HCT116 (cell line): ENCODE data around the gene B3GALT6. TPM values are rescaled to one million over a fixed set of nuclear protein-coding genes. Genes with fewer than 3 reads are reported as not detected.
A peak's percentile ranks its signal among the peaks of the same experiment; 100 is the strongest.

Experiments
- ATAC-seq: fragments of 200-7000 bp; cut with Tn5 transposase; 2 replicates; pipeline ENCODE4 v1.9.1; 2020; ENCODE audit warnings: mild to moderate bottlenecking, moderate library complexity
- BruUV-seq: library from RNA; stranded (reverse); fragments of 400-500 nt; replicated peaks from 2 replicates; lab custom pipeline; 2021; lab: Mats Ljungman, UMichigan
- CTCF ChIA-PET: fragments of 300-600 bp; sonication (Branson Sonifier 250); formaldehyde crosslinking; loops from one replicate; lab custom pipeline; 2021; ENCODE audit warnings: antibody characterized with exemption; lab: Charles Lee
- POLR2A ChIA-PET: fragments of 300-600, 350-600 bp; sonication (Branson Sonifier 250); formaldehyde crosslinking; loops from one replicate; lab custom pipeline; 2021; ENCODE audit warnings: antibody characterized with exemption; lab: Charles Lee
- RAD21 ChIA-PET, 2 experiments: fragments of 300-600 bp; sonication (Branson Sonifier 250); formaldehyde crosslinking; loops; one replicate each; lab custom pipeline; 2023; ENCODE audit warnings: low total read pairs in 2 of 2; ENCODE audit not compliant: uncharacterized antibody in 2 of 2, unreplicated experiment in 2 of 2, low non-redundant PET in 1 of 2; lab: Charles Lee
- DNase-seq: peaks from one replicate; pipeline ENCODE4 v3.0.0-alpha.2; 2010; ENCODE audit warnings: low read depth, low spot score
- H2AFZ ChIP-seq: fragments of 200-600 bp; shearing (Covaris generic), sonication (generic); 2 replicates; pipeline ENCODE4 v1.6.1; 2017; ENCODE audit warnings: low read depth, mixed run types, mixed read lengths, antibody characterized with exemption, low read length; ENCODE audit not compliant: poor library complexity, severe bottlenecking
- H3K27ac ChIP-seq: 2 replicates; pipeline ENCODE4 v1.5.1; 2012; ENCODE audit warnings: low read depth, low read length
- H3K27me3 ChIP-seq: fragments of 200-600 bp; sonication (generic); 2 replicates; pipeline ENCODE4 v1.6.1; 2016; ENCODE audit warnings: mixed run types, low read length, mixed read lengths; ENCODE audit not compliant: insufficient read depth
- H3K36me3 ChIP-seq, 2 experiments: fragments of 200-500 bp in 1 of 2; fragments of 200-600 bp in 1 of 2; sonication (Bioruptor generic) in 1 of 2; sonication (generic) in 1 of 2; 2 replicates each; pipeline versions ENCODE4 v1.5.1 to v1.6.1; 2014 to 2016; ENCODE audit warnings: low read length in 2 of 2, inconsistent platforms in 1 of 2, mixed read lengths in 1 of 2, mixed run types in 1 of 2; ENCODE audit not compliant: insufficient read depth in 2 of 2, control insufficient read depth in 1 of 2
- H3K4me1 ChIP-seq, 2 experiments: fragments of 200-600 bp in 1 of 2; sonication (generic) in 1 of 2; 2 replicates each; pipeline versions ENCODE4 v1.5.1 to v1.6.1; 2012 to 2017; ENCODE audit warnings: low read length in 2 of 2, inconsistent platforms in 1 of 2, mild to moderate bottlenecking in 1 of 2, mixed read lengths in 1 of 2, mixed run types in 1 of 2, moderate library complexity in 1 of 2; ENCODE audit not compliant: insufficient read depth in 2 of 2, control insufficient read depth in 1 of 2
- H3K4me2 ChIP-seq: fragments of 200-600 bp; sonication (generic); 2 replicates; pipeline ENCODE4 v1.6.1; 2017; ENCODE audit warnings: mixed run types, low read length, mixed read lengths
- H3K4me3 ChIP-seq, 2 experiments: fragments of 200-600 bp in 1 of 2; sonication (generic) in 1 of 2; replicated peaks in 1 of 2; 2 replicates each; pipeline ENCODE4 v1.5.1; 2011 to 2016; ENCODE audit warnings: low read length in 2 of 2, control low read depth in 1 of 2, low read depth in 1 of 2, mild to moderate bottlenecking in 1 of 2, mixed read lengths in 1 of 2, mixed run types in 1 of 2
- H3K79me2 ChIP-seq: fragments of 200-600 bp; sonication (generic); 2 replicates; pipeline ENCODE4 v1.6.1; 2017; ENCODE audit warnings: mild to moderate bottlenecking, mixed run types, low read length, moderate library complexity, mixed read lengths; ENCODE audit not compliant: insufficient read depth
- H3K9ac ChIP-seq: fragments of 200-600 bp; sonication (generic); 2 replicates; pipeline ENCODE4 v1.6.1; 2016; ENCODE audit warnings: low read length, mixed read lengths
- H3K9me2 ChIP-seq: fragments of 200-600 bp; sonication (generic), shearing (Covaris generic); 2 replicates; pipeline ENCODE4 v1.6.1; 2017; ENCODE audit warnings: mixed run types, mild to moderate bottlenecking, moderate library complexity; ENCODE audit not compliant: insufficient read depth
- H3K9me3 ChIP-seq, 2 experiments: fragments of 200-500 bp in 1 of 2; fragments of 200-600 bp in 1 of 2; sonication (Bioruptor generic) in 1 of 2; sonication (generic) in 1 of 2; 2 replicates each; pipeline ENCODE4 v1.6.1; 2014 to 2017; ENCODE audit warnings: low read length in 2 of 2, mixed read lengths in 2 of 2, inconsistent platforms in 1 of 2, low read depth in 1 of 2, mild to moderate bottlenecking in 1 of 2, mixed run types in 1 of 2, moderate library complexity in 1 of 2; ENCODE audit not compliant: control insufficient read depth in 1 of 2, insufficient read depth in 1 of 2
- H4K20me1 ChIP-seq: fragments of 200-600 bp; sonication (generic), shearing (Covaris generic); 2 replicates; pipeline ENCODE4 v1.6.1; 2017; ENCODE audit warnings: mixed run types, mild to moderate bottlenecking, moderate library complexity; ENCODE audit not compliant: insufficient read depth
- CBX3 ChIP-seq: IDR thresholded peaks from 2 replicates; pipeline ENCODE4 v1.6.1; 2012; ENCODE audit warnings: low read depth
- CEBPB ChIP-seq: IDR thresholded peaks from 2 replicates; pipeline ENCODE4 v1.6.1; 2012; ENCODE audit warnings: low read depth
- ELF1 ChIP-seq: IDR thresholded peaks from 2 replicates; pipeline ENCODE4 v1.6.1; 2012; ENCODE audit warnings: low read depth, borderline replicate concordance
- EZH2 ChIP-seq: fragments of 200-600 bp; sonication (generic); IDR thresholded peaks from 2 replicates; pipeline ENCODE4 v1.6.1; 2017; ENCODE audit warnings: antibody characterized with exemption, mixed run types
- JUND ChIP-seq: IDR thresholded peaks from 2 replicates; pipeline ENCODE4 v1.6.1; 2012
- intact Hi-C: fragments of 100-400 bp; cut with micrococcal nuclease; formaldehyde crosslinking; loops from 2 replicates; pipeline ENCODE4 v1.10.0; 2022
- total RNA-seq: library from RNA; stranded (reverse); gene quantifications from one replicate; pipeline ENCODE4 v1.2.1, GENCODE V29; 2021; ENCODE audit not compliant: unreplicated experiment
- TF ChIP-seq, protein P1 (sequence below), 3 experiments: fragments of 200-600 bp in 1 of 3; sonication (generic) in 1 of 3; IDR thresholded peaks in 2 of 3; conservative IDR thresholded peaks in 1 of 3; 2 replicates each; pipeline ENCODE4 v1.5.1; 2012 to 2017; ENCODE audit warnings: low read depth in 2 of 3, low read length in 2 of 3, antibody characterized with exemption in 1 of 3, borderline replicate concordance in 1 of 3, control low read depth in 1 of 3, mild to moderate bottlenecking in 1 of 3, mixed read lengths in 1 of 3, mixed run types in 1 of 3, moderate library complexity in 1 of 3; ENCODE audit not compliant: insufficient read depth in 1 of 3
- TF ChIP-seq, protein P2 (sequence below): IDR thresholded peaks from 2 replicates; pipeline ENCODE4 v1.6.1; 2012; ENCODE audit warnings: low read depth
- TF ChIP-seq, protein P3 (sequence below): IDR thresholded peaks from 2 replicates; pipeline ENCODE4 v1.6.1; 2012

Gene B3GALT6
- total RNA-seq, 1 experiment from 2014 or later = 16.3 TPM

DNA sequence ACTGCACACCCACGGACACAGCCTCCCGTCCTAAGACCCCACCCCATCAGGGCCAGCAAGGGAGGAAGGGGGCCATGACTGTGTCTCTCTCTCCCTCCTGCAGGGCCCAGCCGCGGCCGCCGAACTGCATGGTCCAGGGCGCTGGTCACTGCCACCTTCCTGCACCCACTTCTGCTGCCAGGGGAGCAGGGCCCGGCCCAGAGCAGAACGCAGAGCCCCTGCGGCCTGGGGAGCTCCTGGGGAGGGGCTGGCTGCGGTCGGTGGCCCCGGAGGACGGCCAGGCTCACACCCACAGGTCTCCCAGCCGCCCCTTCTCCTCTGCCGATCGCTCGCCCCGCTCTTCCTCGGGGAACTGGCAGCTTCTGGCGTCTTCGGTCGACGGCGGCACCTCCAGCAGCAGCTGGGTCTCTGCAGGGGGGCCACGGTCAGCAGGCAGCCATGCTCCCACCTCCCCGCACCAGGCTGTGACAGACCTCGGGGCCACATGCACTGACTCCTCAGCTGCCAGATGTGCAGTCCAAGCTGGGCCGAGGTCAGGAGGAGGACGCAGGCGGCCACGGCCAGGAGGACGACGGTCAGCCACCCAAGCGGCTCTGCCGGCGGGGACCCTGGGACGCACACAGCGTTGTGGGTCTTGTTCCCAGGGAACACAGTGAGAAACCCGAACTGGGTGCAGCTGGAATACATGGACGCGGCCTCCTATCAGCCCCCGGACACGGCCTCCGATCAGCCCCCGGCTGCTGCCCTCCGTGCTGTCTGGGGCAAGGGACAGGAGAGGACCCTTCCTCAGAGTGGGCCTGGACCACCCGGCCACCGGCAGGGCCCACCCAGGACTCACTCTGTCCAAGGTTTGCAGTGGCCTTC is 28.2 kb upstream of the B3GALT6 start (continued):
- TF ChIP-seq, protein P1, sequence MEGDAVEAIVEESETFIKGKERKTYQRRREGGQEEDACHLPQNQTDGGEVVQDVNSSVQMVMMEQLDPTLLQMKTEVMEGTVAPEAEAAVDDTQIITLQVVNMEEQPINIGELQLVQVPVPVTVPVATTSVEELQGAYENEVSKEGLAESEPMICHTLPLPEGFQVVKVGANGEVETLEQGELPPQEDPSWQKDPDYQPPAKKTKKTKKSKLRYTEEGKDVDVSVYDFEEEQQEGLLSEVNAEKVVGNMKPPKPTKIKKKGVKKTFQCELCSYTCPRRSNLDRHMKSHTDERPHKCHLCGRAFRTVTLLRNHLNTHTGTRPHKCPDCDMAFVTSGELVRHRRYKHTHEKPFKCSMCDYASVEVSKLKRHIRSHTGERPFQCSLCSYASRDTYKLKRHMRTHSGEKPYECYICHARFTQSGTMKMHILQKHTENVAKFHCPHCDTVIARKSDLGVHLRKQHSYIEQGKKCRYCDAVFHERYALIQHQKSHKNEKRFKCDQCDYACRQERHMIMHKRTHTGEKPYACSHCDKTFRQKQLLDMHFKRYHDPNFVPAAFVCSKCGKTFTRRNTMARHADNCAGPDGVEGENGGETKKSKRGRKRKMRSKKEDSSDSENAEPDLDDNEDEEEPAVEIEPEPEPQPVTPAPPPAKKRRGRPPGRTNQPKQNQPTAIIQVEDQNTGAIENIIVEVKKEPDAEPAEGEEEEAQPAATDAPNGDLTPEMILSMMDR (IDR thresholded peaks at IDR 0.05 in 2 of 3, conservative IDR thresholded peaks at IDR 0.05 in 1 of 3; ENCODE audit: borderline replicate concordance in 1 of 3, insufficient read depth in 1 of 3, low read depth in 2 of 3, low read length in 2 of 3) = no peak

DNA sequence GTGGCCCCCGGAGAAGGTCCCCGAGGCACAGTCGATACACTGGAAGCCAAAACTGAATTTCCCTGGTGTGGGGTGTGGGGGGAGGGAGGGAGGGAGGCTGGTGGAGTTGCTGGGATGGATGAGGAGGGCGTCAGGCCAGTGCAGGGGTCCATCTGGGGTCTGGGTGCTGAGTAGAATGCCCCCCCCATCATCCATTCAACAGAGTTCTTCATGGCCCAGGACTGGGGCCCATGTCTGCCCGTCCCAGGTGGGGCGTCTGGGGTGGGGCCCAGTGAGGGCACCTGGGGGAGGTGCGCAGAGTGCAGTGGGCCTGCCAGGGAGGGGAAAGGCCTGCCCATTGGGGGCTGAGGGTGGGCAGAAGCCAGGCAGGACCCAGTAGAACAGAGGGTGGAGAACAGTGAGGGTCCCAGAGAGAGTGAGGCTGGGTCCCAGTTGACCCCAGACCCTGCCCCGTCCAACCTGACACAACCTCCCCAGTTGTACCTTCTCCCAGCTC is 27.6 kb upstream of the B3GALT6 start:
- BruUV-seq = no TSS peak
- DNase-seq (no peak), ATAC-seq (no peak)
- H3K9me2 ChIP-seq = no peaks in the 10 kb centered on the region
- H3K79me2 ChIP-seq = peaks cover 8% of the 10 kb centered on the region; the same call in 1 of the 2 replicates
- H3K4me3 ChIP-seq = no peak overlapping the region
- peak overlapping the region; percentile 94; the same call in 1 of the 2 replicates for H3K27ac ChIP-seq
- H4K20me1 ChIP-seq = no peaks in the 10 kb centered on the region
- no peaks in the 10 kb centered on the region for H3K9me3 ChIP-seq
- H3K36me3 ChIP-seq = no peaks in the 10 kb centered on the region
- POLR2A ChIA-PET = no interaction called here
- CTCF ChIA-PET = no interaction called here
- TF ChIP-seq, protein P2, sequence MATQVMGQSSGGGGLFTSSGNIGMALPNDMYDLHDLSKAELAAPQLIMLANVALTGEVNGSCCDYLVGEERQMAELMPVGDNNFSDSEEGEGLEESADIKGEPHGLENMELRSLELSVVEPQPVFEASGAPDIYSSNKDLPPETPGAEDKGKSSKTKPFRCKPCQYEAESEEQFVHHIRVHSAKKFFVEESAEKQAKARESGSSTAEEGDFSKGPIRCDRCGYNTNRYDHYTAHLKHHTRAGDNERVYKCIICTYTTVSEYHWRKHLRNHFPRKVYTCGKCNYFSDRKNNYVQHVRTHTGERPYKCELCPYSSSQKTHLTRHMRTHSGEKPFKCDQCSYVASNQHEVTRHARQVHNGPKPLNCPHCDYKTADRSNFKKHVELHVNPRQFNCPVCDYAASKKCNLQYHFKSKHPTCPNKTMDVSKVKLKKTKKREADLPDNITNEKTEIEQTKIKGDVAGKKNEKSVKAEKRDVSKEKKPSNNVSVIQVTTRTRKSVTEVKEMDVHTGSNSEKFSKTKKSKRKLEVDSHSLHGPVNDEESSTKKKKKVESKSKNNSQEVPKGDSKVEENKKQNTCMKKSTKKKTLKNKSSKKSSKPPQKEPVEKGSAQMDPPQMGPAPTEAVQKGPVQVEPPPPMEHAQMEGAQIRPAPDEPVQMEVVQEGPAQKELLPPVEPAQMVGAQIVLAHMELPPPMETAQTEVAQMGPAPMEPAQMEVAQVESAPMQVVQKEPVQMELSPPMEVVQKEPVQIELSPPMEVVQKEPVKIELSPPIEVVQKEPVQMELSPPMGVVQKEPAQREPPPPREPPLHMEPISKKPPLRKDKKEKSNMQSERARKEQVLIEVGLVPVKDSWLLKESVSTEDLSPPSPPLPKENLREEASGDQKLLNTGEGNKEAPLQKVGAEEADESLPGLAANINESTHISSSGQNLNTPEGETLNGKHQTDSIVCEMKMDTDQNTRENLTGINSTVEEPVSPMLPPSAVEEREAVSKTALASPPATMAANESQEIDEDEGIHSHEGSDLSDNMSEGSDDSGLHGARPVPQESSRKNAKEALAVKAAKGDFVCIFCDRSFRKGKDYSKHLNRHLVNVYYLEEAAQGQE = no peak
- no peak for TF ChIP-seq CBX3
- TF ChIP-seq ELF1 = no peak
- TF ChIP-seq, protein P3, sequence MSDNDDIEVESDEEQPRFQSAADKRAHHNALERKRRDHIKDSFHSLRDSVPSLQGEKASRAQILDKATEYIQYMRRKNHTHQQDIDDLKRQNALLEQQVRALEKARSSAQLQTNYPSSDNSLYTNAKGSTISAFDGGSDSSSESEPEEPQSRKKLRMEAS = no peak
- no peak for TF ChIP-seq EZH2
- no peak for TF ChIP-seq JUND
- no peak for TF ChIP-seq CEBPB
- no peak overlapping the region for H2AFZ ChIP-seq
- RAD21 ChIA-PET = no interaction called here
- intact Hi-C loops = no loop called here
- H3K27me3 ChIP-seq = no peaks in the 10 kb centered on the region
- peaks cover 30 to 43% of the 10 kb centered on the region in 2 experiments for H3K4me1 ChIP-seq
- 0 out of 2 replicates have a peak overlapping the region, but pooled peaks have one; percentile 97 for H3K4me2 ChIP-seq
- H3K9ac ChIP-seq = no peak overlapping the region
